Caco-2 (cell line): Measurements from ENCODE around the gene TAGLN2. TPM values are rescaled to one million over a fixed set of nuclear protein-coding genes. Genes with fewer than 3 reads are reported as not detected.
A peak's percentile ranks its signal among the peaks of the same experiment; 100 is the strongest.
"Not testable (repeated sequence)": the region's sequence is repeated elsewhere in the genome, so short reads cannot be mapped to it uniquely, and the experiment has no call there.

Experiments used
- BruUV-seq: library from RNA; stranded (reverse); fragments of 400-500 nt; replicated peaks from 2 replicates; lab custom pipeline; 2021; lab: Mats Ljungman, UMichigan
- CTCF ChIA-PET: fragments of 300-600 bp; sonication (Branson Sonifier 250); formaldehyde crosslinking; loops from one replicate; lab custom pipeline; 2022; ENCODE audit warnings: antibody characterized with exemption; lab: Charles Lee
- POLR2A ChIA-PET: fragments of 300-600 bp; sonication (Branson Sonifier 250); formaldehyde crosslinking; loops from one replicate; lab custom pipeline; 2022; ENCODE audit warnings: antibody characterized with exemption; lab: Charles Lee
- DNase-seq, 2 experiments: peaks; one replicate each; pipeline versions ENCODE4 v3.0.0 to v3.0.0-alpha.2; 2020 to 2022
- H3K27me3 ChIP-seq: replicated peaks from 2 replicates; pipeline ENCODE4 v1.6.0; 2011; ENCODE audit warnings: low read length; ENCODE audit not compliant: control insufficient read depth, insufficient read depth
- H3K36me3 ChIP-seq: 2 replicates; pipeline ENCODE4 v1.5.1; 2011; ENCODE audit warnings: low read length; ENCODE audit not compliant: control insufficient read depth, insufficient read depth
- H3K4me1 ChIP-seq: fragments of 250-450 bp; sonication (Bioruptor Pico); 2 replicates; pipeline ENCODE4 v1.5.1; 2020; ENCODE audit warnings: mild to moderate bottlenecking
- H3K4me3 ChIP-seq: 2 replicates; pipeline ENCODE4 v1.5.1; 2011; ENCODE audit warnings: low read depth, mild to moderate bottlenecking, control low read depth, low read length
- H3K9me3 ChIP-seq: fragments of 250-450 bp; sonication (Bioruptor Pico); 2 replicates; pipeline ENCODE4 v1.5.1; 2020; ENCODE audit warnings: mild to moderate bottlenecking, moderate library complexity
- H3K27ac Mint-ChIP-seq: one replicate; pipeline ENCODE4 v1.8.0; 2022; ENCODE audit warnings: mixed read lengths; ENCODE audit not compliant: unreplicated experiment
- H3K27me3 Mint-ChIP-seq: one replicate; pipeline ENCODE4 v1.8.0; 2022; ENCODE audit warnings: mixed read lengths; ENCODE audit not compliant: insufficient read depth, unreplicated experiment
- H3K36me3 Mint-ChIP-seq: one replicate; pipeline ENCODE4 v1.8.0; 2022; ENCODE audit warnings: mild to moderate bottlenecking, mixed read lengths; ENCODE audit not compliant: insufficient read depth, unreplicated experiment
- H3K4me1 Mint-ChIP-seq: one replicate; pipeline ENCODE4 v1.8.0; 2022; ENCODE audit warnings: low read depth, mixed read lengths; ENCODE audit not compliant: unreplicated experiment
- H3K4me3 Mint-ChIP-seq: one replicate; pipeline ENCODE4 v1.8.0; 2022; ENCODE audit warnings: mild to moderate bottlenecking, moderate library complexity, mixed read lengths; ENCODE audit not compliant: unreplicated experiment
- H3K9me3 Mint-ChIP-seq: one replicate; pipeline ENCODE4 v1.8.0; 2022; ENCODE audit warnings: mixed read lengths; ENCODE audit not compliant: unreplicated experiment
- CTCF ChIP-seq, 2 experiments: fragments of 200-600 bp in 1 of 2; IDR thresholded peaks; 1 replicate in 1 of 2; 2 replicates in 1 of 2; pipeline versions ENCODE4 v1.5.1 to v1.8.0; 2011 to 2022; ENCODE audit warnings: antibody characterized with exemption in 1 of 2, control low read depth in 1 of 2, inconsistent platforms in 1 of 2, low read depth in 1 of 2, low read length in 1 of 2, mild to moderate bottlenecking in 1 of 2, moderate library complexity in 1 of 2; ENCODE audit not compliant: insufficient read depth in 1 of 2, severe bottlenecking in 1 of 2, unreplicated experiment in 1 of 2
- intact Hi-C: fragments of 100-400 bp; cut with micrococcal nuclease; formaldehyde crosslinking; loops from one replicate; pipeline ENCODE4 v1.10.0; 2022; ENCODE audit not compliant: unreplicated experiment
- total RNA-seq: library from RNA; stranded (reverse); gene quantifications from 2 replicates; pipeline ENCODE4 v1.2.3, GENCODE V29; 2022

Gene TAGLN2
- total RNA-seq, 1 experiment from 2014 or later = 531 TPM

GRCh38 chr1:159900086-159900680, 25.1 kb downstream of the TAGLN2 start, which contains the start of gene CFAP45:
Gene CFAP45, minus strand, starts transcription at chr1:159900165. Its CDS starts 67 bp downstream, at chr1:159900098.
- no peak within 1 kb of the TSS for H3K4me3 ChIP-seq
- H3K4me1 ChIP-seq = peaks cover 54% of the 10 kb centered on the region
- BruUV-seq = no TSS peak
- no peaks in the 10 kb centered on the region for H3K27me3 ChIP-seq
- Mint-ChIP-seq H3K4me1 (peaks cover 47% of the 10 kb centered on the region), H3K27me3 (no peaks in the 10 kb centered on the region), H3K27ac (peak within 1 kb of the TSS; percentile 98), H3K36me3 (peaks cover 26% of the 10 kb centered on the region), H3K9me3 (peaks cover 7% of the 10 kb centered on the region), H3K4me3 (peak within 1 kb of the TSS; percentile 64)
- no peak for TF ChIP-seq CTCF (IDR thresholded peaks at IDR 0.05; ENCODE audit: insufficient read depth in 1 of 2, low read depth in 1 of 2, low read length in 1 of 2, severe bottlenecking in 1 of 2, unreplicated experiment in 1 of 2)
- POLR2A ChIA-PET = no interaction called here
- DNase-seq = peak; percentile 70 to 77
- CTCF ChIA-PET = interaction anchor here (1.0 to 1.5 kb wide), 2 partner anchors 7 to 45 kb away, joined by 3 to 5 read pairs; partner anchors contain the start of gene IGSF9
- H3K36me3 ChIP-seq = no peaks in the 10 kb centered on the region
- intact Hi-C loops = loop anchor here (1.0 to 2.0 kb wide), 2 partner anchors 9 to 25 kb away; partner anchors contain the start of gene TAGLN2
- peaks cover 5% of the 10 kb centered on the region; the same call in 1 of the 2 replicates for H3K9me3 ChIP-seq

- intact Hi-C loops = loop anchor here (1.0 to 2.0 kb wide), 2 partner anchors 10 to 25 kb away; partner anchors contain the start of gene TAGLN2
- peaks cover 53% of the 10 kb centered on the region for H3K4me1 ChIP-seq
- H3K9me3 ChIP-seq, H3K4me3 ChIP-seq, H3K36me3 ChIP-seq, DNase-seq, H3K27me3 Mint-ChIP-seq, POLR2A ChIA-PET, BruUV-seq, H3K27me3 ChIP-seq, H3K9me3 Mint-ChIP-seq: not testable (repeated sequence)
- Mint-ChIP-seq H3K36me3 (peaks cover 26% of the 10 kb centered on the region), H3K4me3 (peak overlapping the region; percentile 64), H3K4me1 (peaks cover 47% of the 10 kb centered on the region), H3K27ac (peak overlapping the region; percentile 98)
- CTCF ChIA-PET = interaction anchor here (1.5 kb wide), 1 partner anchor 46 kb away, joined by 5 read pairs; the partner anchor contains the start of gene IGSF9
Measured at GRCh38 chr1:159899634-159900033, 25.7 kb downstream of the TAGLN2 start.

GRCh38 chr1:159898527-159898926, 26.8 kb downstream of the TAGLN2 start:
- Histone ChIP-seq H3K4me3 (no peak overlapping the region), H3K27me3 (no peaks in the 10 kb centered on the region), H3K36me3 (no peaks in the 10 kb centered on the region), H3K9me3 (peaks cover 1% of the 10 kb centered on the region; the same call in 1 of the 2 replicates), H3K4me1 (peaks cover 50% of the 10 kb centered on the region)
- BruUV-seq = no TSS peak
- no peak for DNase-seq
- no peak overlapping the region for H3K27ac Mint-ChIP-seq
- CTCF ChIA-PET = no interaction called here
- H3K9me3 Mint-ChIP-seq = peaks cover 4% of the 10 kb centered on the region
- peaks cover 26% of the 10 kb centered on the region for H3K36me3 Mint-ChIP-seq
- TF ChIP-seq CTCF (IDR thresholded peaks at IDR 0.05; ENCODE audit: insufficient read depth in 1 of 2, low read depth in 1 of 2, low read length in 1 of 2, severe bottlenecking in 1 of 2, unreplicated experiment in 1 of 2) = no peak
- intact Hi-C loops = no loop called here
- H3K4me3 Mint-ChIP-seq = no peak overlapping the region
- no peaks in the 10 kb centered on the region for H3K27me3 Mint-ChIP-seq
- POLR2A ChIA-PET = no interaction called here
- H3K4me1 Mint-ChIP-seq = peaks cover 45% of the 10 kb centered on the region
